ENCODE measurements around the gene SPATA20.

DNA sequence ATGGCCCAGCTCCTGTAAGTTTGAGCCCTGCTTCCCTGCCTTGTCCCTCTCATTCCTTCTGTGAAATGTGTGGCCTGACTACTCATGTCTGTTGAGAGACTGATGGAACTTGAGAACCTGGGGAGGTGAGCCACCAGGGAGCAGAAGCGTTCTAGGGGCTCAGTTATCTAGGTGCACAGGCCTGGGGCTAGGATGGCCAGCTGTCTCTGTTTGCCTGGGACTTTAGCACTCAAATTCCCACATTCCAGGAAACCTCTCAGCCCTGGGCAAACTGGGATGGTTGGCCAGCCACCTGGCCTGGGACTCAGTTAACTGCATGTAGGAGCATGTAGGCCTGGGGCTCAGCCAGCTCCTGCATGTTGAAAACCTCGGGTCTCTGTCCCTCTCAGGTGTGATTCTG lies 23.8 kb upstream of the SPATA20 start:
- no peak for TF ChIP-seq POLR2A (IDR thresholded peaks at IDR 0.05)
- TF ChIP-seq, protein P1, sequence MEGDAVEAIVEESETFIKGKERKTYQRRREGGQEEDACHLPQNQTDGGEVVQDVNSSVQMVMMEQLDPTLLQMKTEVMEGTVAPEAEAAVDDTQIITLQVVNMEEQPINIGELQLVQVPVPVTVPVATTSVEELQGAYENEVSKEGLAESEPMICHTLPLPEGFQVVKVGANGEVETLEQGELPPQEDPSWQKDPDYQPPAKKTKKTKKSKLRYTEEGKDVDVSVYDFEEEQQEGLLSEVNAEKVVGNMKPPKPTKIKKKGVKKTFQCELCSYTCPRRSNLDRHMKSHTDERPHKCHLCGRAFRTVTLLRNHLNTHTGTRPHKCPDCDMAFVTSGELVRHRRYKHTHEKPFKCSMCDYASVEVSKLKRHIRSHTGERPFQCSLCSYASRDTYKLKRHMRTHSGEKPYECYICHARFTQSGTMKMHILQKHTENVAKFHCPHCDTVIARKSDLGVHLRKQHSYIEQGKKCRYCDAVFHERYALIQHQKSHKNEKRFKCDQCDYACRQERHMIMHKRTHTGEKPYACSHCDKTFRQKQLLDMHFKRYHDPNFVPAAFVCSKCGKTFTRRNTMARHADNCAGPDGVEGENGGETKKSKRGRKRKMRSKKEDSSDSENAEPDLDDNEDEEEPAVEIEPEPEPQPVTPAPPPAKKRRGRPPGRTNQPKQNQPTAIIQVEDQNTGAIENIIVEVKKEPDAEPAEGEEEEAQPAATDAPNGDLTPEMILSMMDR (IDR thresholded peaks at IDR 0.05), result no peak

All from adrenal gland (tissue), 5 donors.